Stimulated activated naive CD8-positive, alpha-beta T cell treated with anti-CD3 and anti-CD28 coated beads, Interleukin-15, Interleukin-2, amounts not matched to agents 100 ng/mL and 50 ng/mL, for 24 hours (primary cell): ENCODE results near the gene RBM14.
A peak's percentile ranks its signal among the peaks of the same experiment; 100 is the strongest.
"Not testable (repeated sequence)": the region's sequence is repeated elsewhere in the genome, so short reads cannot be mapped to it uniquely, and the experiment has no call there.

Experiments used
- H3K27ac Mint-ChIP-seq: one replicate; pipeline ENCODE4 v1.8.0; 2021; ENCODE audit warnings: mild to moderate bottlenecking, mixed read lengths
- H3K27me3 Mint-ChIP-seq: one replicate; pipeline ENCODE4 v1.8.0; 2021; ENCODE audit warnings: mixed read lengths
- H3K36me3 Mint-ChIP-seq: one replicate; pipeline ENCODE4 v1.8.0; 2021; ENCODE audit warnings: low read depth, mixed read lengths
- H3K4me1 Mint-ChIP-seq: one replicate; pipeline ENCODE4 v1.8.0; 2021; ENCODE audit warnings: low read depth, mixed read lengths
- H3K4me3 Mint-ChIP-seq: one replicate; pipeline ENCODE4 v1.8.0; 2021; ENCODE audit warnings: mild to moderate bottlenecking, mixed read lengths
- H3K9me3 Mint-ChIP-seq: one replicate; pipeline ENCODE4 v1.8.0; 2021; ENCODE audit warnings: mixed read lengths

The RBM14 gene

GRCh38 chr11:66589996-66590675 is 26.3 kb upstream of the RBM14 start:
- Mint-ChIP-seq H3K9me3 (no peaks in the 10 kb centered on the region), H3K27ac (no peak overlapping the region), H3K4me3 (no peak overlapping the region), H3K4me1 (peaks cover 26% of the 10 kb centered on the region), H3K36me3 (no peaks in the 10 kb centered on the region), H3K27me3 (no peaks in the 10 kb centered on the region)

- Mint-ChIP-seq H3K4me3 (no peak overlapping the region), H3K27ac (no peak overlapping the region), H3K9me3 (no peaks in the 10 kb centered on the region)
Measured at GRCh38 chr11:66591175-66591574, 25.3 kb upstream of the RBM14 start.

GRCh38 chr11:66592457-66593302 is 23.8 kb upstream of the RBM14 start, which contains the start of the genes CCDC87 and CCS:
TSS of gene CCDC87 (minus strand) at chr11:66593063. CDS start at chr11:66593015, 48 bp downstream.
TSS of gene CCS (plus strand) at chr11:66593185. CDS start at chr11:66593262, 77 bp downstream.
- peak within 1 kb of the TSS; percentile 99 for H3K27ac Mint-ChIP-seq
- H3K36me3 Mint-ChIP-seq = no peaks in the 10 kb centered on the region
- no peaks in the 10 kb centered on the region for H3K9me3 Mint-ChIP-seq
- H3K4me1 Mint-ChIP-seq = peaks cover 34% of the 10 kb centered on the region
- no peaks in the 10 kb centered on the region for H3K27me3 Mint-ChIP-seq
- H3K4me3 Mint-ChIP-seq = peak within 1 kb of the TSS; percentile 99

More at GRCh38 chr11:66591175-66591574, 25.3 kb upstream of the RBM14 start:
- H3K36me3 Mint-ChIP-seq = no peaks in the 10 kb centered on the region
- no peaks in the 10 kb centered on the region for H3K27me3 Mint-ChIP-seq
- H3K4me1 Mint-ChIP-seq = peaks cover 34% of the 10 kb centered on the region

GRCh38 chr11:66593303-66593635 is 23.2 kb upstream of the RBM14 start:
- Mint-ChIP-seq H3K27ac (peak overlapping the region; percentile 99), H3K4me1 (peaks cover 34% of the 10 kb centered on the region), H3K9me3 (no peaks in the 10 kb centered on the region), H3K4me3 (peak overlapping the region; percentile 99), H3K27me3 (no peaks in the 10 kb centered on the region), H3K36me3 (no peaks in the 10 kb centered on the region)

GRCh38 chr11:66593650-66594049 is 22.8 kb upstream of the RBM14 start:
- H3K4me3 Mint-ChIP-seq = peak overlapping the region; percentile 99
- H3K27me3 Mint-ChIP-seq = no peaks in the 10 kb centered on the region
- peak overlapping the region; percentile 99 for H3K27ac Mint-ChIP-seq
- peaks cover 34% of the 10 kb centered on the region for H3K4me1 Mint-ChIP-seq
- H3K36me3 Mint-ChIP-seq = no peaks in the 10 kb centered on the region
- no peaks in the 10 kb centered on the region for H3K9me3 Mint-ChIP-seq

- peak overlapping the region; percentile 51 for H3K4me3 Mint-ChIP-seq
- H3K27me3 Mint-ChIP-seq = no peaks in the 10 kb centered on the region
- peaks cover 35% of the 10 kb centered on the region for H3K4me1 Mint-ChIP-seq
- peak overlapping the region; percentile 63 for H3K27ac Mint-ChIP-seq
- no peaks in the 10 kb centered on the region for H3K9me3 Mint-ChIP-seq
- no peaks in the 10 kb centered on the region for H3K36me3 Mint-ChIP-seq
Measured at GRCh38 chr11:66595245-66595904, 21.1 kb upstream of the RBM14 start.

GRCh38 chr11:66598993-66599392 is 17.4 kb upstream of the RBM14 start:
- Mint-ChIP-seq H3K4me3 (no peak overlapping the region), H3K27me3 (no peaks in the 10 kb centered on the region), H3K9me3 (no peaks in the 10 kb centered on the region), H3K4me1 (peaks cover 22% of the 10 kb centered on the region), H3K27ac (no peak overlapping the region), H3K36me3 (peaks cover 5% of the 10 kb centered on the region)

GRCh38 chr11:66600219-66600618 is 16.2 kb upstream of the RBM14 start:
- peaks cover 14% of the 10 kb centered on the region for H3K4me1 Mint-ChIP-seq
- H3K36me3 Mint-ChIP-seq = peaks cover 17% of the 10 kb centered on the region
- H3K27ac Mint-ChIP-seq = no peak overlapping the region
- no peaks in the 10 kb centered on the region for H3K27me3 Mint-ChIP-seq
- no peak overlapping the region for H3K4me3 Mint-ChIP-seq
- H3K9me3 Mint-ChIP-seq = no peaks in the 10 kb centered on the region

GRCh38 chr11:66600631-66601233 is 15.7 kb upstream of the RBM14 start:
- Mint-ChIP-seq H3K27me3 (no peaks in the 10 kb centered on the region), H3K36me3 (peaks cover 20% of the 10 kb centered on the region), H3K4me3 (no peak overlapping the region), H3K4me1 (peaks cover 9% of the 10 kb centered on the region), H3K9me3 (no peaks in the 10 kb centered on the region), H3K27ac (no peak overlapping the region)

- no peaks in the 10 kb centered on the region for H3K9me3 Mint-ChIP-seq
- H3K36me3 Mint-ChIP-seq = peaks cover 20% of the 10 kb centered on the region
- no peak overlapping the region for H3K27ac Mint-ChIP-seq
- no peaks in the 10 kb centered on the region for H3K27me3 Mint-ChIP-seq
- no peak overlapping the region for H3K4me3 Mint-ChIP-seq
- peaks cover 9% of the 10 kb centered on the region for H3K4me1 Mint-ChIP-seq
Measured at GRCh38 chr11:66603072-66603471, 13.4 kb upstream of the RBM14 start.

- no peaks in the 10 kb centered on the region for H3K9me3 Mint-ChIP-seq
- H3K4me1 Mint-ChIP-seq = peaks cover 9% of the 10 kb centered on the region
- peaks cover 20% of the 10 kb centered on the region for H3K36me3 Mint-ChIP-seq
- no peak overlapping the region for H3K4me3 Mint-ChIP-seq
- no peaks in the 10 kb centered on the region for H3K27me3 Mint-ChIP-seq
- no peak overlapping the region for H3K27ac Mint-ChIP-seq
Measured at GRCh38 chr11:66604155-66604554, 12.3 kb upstream of the RBM14 start.

GRCh38 chr11:66606608-66607007 is 9.8 kb upstream of the RBM14 start:
- not testable (repeated sequence) for H3K27me3 Mint-ChIP-seq

GRCh38 chr11:66607126-66607834 is 9.2 kb upstream of the RBM14 start:
- Mint-ChIP-seq H3K4me1 (peaks cover 19% of the 10 kb centered on the region), H3K36me3 (peaks cover 17% of the 10 kb centered on the region), H3K9me3 (no peaks in the 10 kb centered on the region), H3K27ac (no peak overlapping the region), H3K4me3 (no peak overlapping the region), H3K27me3 (no peaks in the 10 kb centered on the region)

More at GRCh38 chr11:66606608-66607007, 9.8 kb upstream of the RBM14 start:
- H3K27ac Mint-ChIP-seq, H3K9me3 Mint-ChIP-seq, H3K4me3 Mint-ChIP-seq: not testable (repeated sequence)
- peaks cover 20% of the 10 kb centered on the region for H3K36me3 Mint-ChIP-seq
- peaks cover 19% of the 10 kb centered on the region for H3K4me1 Mint-ChIP-seq
